Type B pancreatic cell (in vitro differentiated cells): Measurements from ENCODE around the gene KLK11. TPM values are rescaled to one million over a fixed set of nuclear protein-coding genes. Genes with fewer than 3 reads are reported as not detected.

Experiments
- DNase-seq: peaks from one replicate; pipeline ENCODE4 v3.0.0; 2021; ENCODE audit warnings: mixed read lengths; ENCODE audit not compliant: unreplicated experiment; ENCODE audit errors: extremely low spot score
- H3K27ac Mint-ChIP-seq: 2 replicates; pipeline ENCODE4 v1.8.0; 2021; ENCODE audit warnings: mild to moderate bottlenecking, mixed read lengths
- H3K27me3 Mint-ChIP-seq: 2 replicates; pipeline ENCODE4 v1.8.0; 2021; ENCODE audit warnings: mixed read lengths
- H3K36me3 Mint-ChIP-seq: 2 replicates; pipeline ENCODE4 v1.8.0; 2021; ENCODE audit warnings: mixed read lengths
- H3K4me1 Mint-ChIP-seq: one replicate; pipeline ENCODE4 v1.8.0; 2021; ENCODE audit warnings: mixed read lengths; ENCODE audit not compliant: unreplicated experiment
- H3K4me3 Mint-ChIP-seq: 2 replicates; pipeline ENCODE4 v1.8.0; 2021; ENCODE audit warnings: mild to moderate bottlenecking, mixed read lengths
- H3K9me3 Mint-ChIP-seq: 2 replicates; pipeline ENCODE4 v1.8.0; 2021; ENCODE audit warnings: mixed read lengths
- total RNA-seq: library from RNA; stranded (reverse); gene quantifications from 2 replicates; pipeline ENCODE4 v1.2.1, GENCODE V29; 2021; ENCODE audit warnings: low replicate concordance
- TF ChIP-seq, protein P1 (sequence below): fragments of 200-600 bp; sonication (generic); conservative IDR thresholded peaks from 2 replicates; pipeline ENCODE4 v1.5.0; 2021; ENCODE audit warnings: antibody characterized with exemption, mild to moderate bottlenecking

Gene KLK11
- total RNA-seq, 1 donor from 2014 or later: 1.4 TPM

DNA sequence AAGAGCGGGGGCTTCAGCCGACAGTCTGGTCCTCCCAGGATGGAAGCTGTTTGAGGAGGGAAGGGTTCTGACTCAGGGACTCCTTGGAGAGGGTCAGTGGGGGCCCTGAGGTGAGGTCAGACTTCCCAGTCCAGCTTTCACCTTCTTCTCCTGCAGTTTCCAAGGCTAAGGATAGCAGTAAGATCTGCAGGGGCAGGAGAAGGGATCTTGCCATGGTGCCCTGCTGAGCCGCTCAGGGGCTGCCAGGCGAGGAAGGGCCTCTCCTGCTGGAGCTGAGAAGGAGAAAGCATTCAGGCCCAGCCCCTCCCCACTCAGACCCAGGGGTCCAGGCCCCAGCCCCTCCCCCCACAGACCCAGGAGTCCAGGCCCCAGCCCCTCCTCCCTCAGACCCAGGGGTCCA, 44.2 kb downstream of the KLK11 start:
- Mint-ChIP-seq H3K36me3 (no peaks in the 10 kb centered on the region), H3K27me3 (peaks cover 35% of the 10 kb centered on the region), H3K4me3 (no peak overlapping the region), H3K4me1 (no peaks in the 10 kb centered on the region), H3K9me3 (no peaks in the 10 kb centered on the region), H3K27ac (no peak overlapping the region)
- TF ChIP-seq, protein P1, sequence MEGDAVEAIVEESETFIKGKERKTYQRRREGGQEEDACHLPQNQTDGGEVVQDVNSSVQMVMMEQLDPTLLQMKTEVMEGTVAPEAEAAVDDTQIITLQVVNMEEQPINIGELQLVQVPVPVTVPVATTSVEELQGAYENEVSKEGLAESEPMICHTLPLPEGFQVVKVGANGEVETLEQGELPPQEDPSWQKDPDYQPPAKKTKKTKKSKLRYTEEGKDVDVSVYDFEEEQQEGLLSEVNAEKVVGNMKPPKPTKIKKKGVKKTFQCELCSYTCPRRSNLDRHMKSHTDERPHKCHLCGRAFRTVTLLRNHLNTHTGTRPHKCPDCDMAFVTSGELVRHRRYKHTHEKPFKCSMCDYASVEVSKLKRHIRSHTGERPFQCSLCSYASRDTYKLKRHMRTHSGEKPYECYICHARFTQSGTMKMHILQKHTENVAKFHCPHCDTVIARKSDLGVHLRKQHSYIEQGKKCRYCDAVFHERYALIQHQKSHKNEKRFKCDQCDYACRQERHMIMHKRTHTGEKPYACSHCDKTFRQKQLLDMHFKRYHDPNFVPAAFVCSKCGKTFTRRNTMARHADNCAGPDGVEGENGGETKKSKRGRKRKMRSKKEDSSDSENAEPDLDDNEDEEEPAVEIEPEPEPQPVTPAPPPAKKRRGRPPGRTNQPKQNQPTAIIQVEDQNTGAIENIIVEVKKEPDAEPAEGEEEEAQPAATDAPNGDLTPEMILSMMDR: no peak
- DNase-seq: no peak

DNA sequence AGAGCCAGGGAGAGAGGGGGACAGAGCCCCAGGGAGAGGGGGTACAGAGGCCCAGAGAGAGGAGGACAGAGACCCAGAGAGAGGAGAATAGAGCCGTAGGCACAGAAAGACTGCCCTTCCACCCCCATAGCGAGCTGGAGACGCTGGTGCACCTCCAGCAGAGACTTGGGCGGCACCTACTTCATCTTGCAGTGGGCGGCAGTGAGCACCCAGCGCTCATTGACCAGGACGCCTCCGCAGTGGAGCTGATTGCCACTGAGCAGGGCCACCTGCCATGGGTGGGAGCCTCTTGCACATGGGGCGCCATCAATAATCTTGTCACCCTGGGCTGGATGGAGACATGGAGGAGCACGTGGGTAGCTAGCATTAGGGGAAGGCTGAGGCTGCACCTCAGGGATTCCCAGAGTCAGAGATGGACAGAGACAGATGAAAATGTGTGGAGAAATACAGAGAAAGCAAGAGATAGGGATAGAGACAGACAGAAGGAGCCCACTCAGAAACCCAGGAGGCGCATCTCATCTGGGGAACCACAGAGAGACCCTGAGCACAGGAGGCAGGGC, 44.7 kb downstream of the KLK11 start:
- no peaks in the 10 kb centered on the region for H3K9me3 Mint-ChIP-seq
- H3K27me3 Mint-ChIP-seq: peaks cover 36% of the 10 kb centered on the region
- H3K36me3 Mint-ChIP-seq: no peaks in the 10 kb centered on the region
- H3K4me3 Mint-ChIP-seq: no peak overlapping the region
- no peak for DNase-seq
- no peaks in the 10 kb centered on the region for H3K4me1 Mint-ChIP-seq
- TF ChIP-seq, protein P1: no peak
- no peak overlapping the region for H3K27ac Mint-ChIP-seq

DNA sequence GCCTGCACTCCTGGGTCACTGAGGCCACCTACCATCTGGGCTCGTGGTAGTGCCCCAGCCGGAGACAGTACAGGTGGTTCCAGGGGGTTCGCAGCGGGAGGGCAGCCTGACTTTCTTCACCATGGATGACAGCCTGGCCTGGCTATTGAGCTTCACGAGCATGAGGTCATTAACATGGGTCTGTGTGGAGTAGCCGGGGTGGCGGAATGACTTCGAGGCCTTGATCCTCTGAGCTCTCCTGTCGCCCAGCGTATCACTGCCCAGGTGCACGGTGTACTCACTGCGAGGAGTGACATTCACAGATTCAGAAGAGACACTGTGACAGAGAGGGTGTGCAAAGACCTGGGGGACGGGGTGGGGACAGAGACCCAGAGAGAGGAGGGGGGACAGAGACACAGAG, 46.2 kb downstream of the KLK11 start:
- no peak overlapping the region for H3K4me3 Mint-ChIP-seq
- H3K36me3 Mint-ChIP-seq: no peaks in the 10 kb centered on the region
- no peak overlapping the region for H3K27ac Mint-ChIP-seq
- peaks cover 6% of the 10 kb centered on the region for H3K4me1 Mint-ChIP-seq
- H3K27me3 Mint-ChIP-seq: peaks cover 35% of the 10 kb centered on the region
- no peak for DNase-seq
- TF ChIP-seq, protein P1: no peak
- no peaks in the 10 kb centered on the region for H3K9me3 Mint-ChIP-seq

DNA sequence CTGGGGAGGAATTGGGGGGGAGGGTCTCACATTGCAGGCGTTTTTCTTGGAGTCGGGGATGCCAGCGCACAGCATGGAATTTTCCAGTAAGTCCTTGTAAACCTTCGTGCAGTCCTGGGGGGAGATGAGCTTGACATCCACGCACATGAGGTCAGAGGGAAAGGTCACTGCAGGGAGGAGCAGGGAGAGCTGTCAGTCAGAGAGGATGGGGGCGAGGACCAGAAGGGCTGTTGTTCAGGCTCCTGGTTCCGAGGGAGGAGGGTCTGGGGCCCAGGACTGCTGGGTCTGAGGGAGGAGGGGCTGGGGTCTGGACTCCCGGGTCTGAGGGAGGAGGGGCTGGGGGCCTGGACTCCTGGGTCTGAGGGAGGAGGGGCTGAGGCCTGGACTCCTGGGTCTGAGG, 46.7 kb downstream of the KLK11 start:
- no peak for DNase-seq
- Mint-ChIP-seq H3K4me3 (no peak overlapping the region), H3K27me3 (peaks cover 31% of the 10 kb centered on the region), H3K9me3 (no peaks in the 10 kb centered on the region), H3K4me1 (peaks cover 6% of the 10 kb centered on the region), H3K36me3 (no peaks in the 10 kb centered on the region), H3K27ac (no peak overlapping the region)
- TF ChIP-seq, protein P1: no peak

- TF ChIP-seq, protein P1: no peak
- H3K27me3 Mint-ChIP-seq: peaks cover 34% of the 10 kb centered on the region
- DNase-seq: no peak
- no peaks in the 10 kb centered on the region for H3K36me3 Mint-ChIP-seq
- no peaks in the 10 kb centered on the region for H3K9me3 Mint-ChIP-seq
- H3K4me3 Mint-ChIP-seq: no peak overlapping the region
- no peak overlapping the region for H3K27ac Mint-ChIP-seq
- H3K4me1 Mint-ChIP-seq: peaks cover 12% of the 10 kb centered on the region
Observed at GRCh38 chr19:50978772-50979390, 47.5 kb downstream of the KLK11 start.
